CD4-positive, alpha-beta T cell treated with Interferon alpha-2 for 1 hour (primary cell): ENCODE results near the gene PCSK4.

Experiments
- DNase-seq, 2 donors: peaks; one replicate each; pipeline ENCODE4 v3.0.0-alpha.2; 2020 to 2022

PCSK4 gene

DNA sequence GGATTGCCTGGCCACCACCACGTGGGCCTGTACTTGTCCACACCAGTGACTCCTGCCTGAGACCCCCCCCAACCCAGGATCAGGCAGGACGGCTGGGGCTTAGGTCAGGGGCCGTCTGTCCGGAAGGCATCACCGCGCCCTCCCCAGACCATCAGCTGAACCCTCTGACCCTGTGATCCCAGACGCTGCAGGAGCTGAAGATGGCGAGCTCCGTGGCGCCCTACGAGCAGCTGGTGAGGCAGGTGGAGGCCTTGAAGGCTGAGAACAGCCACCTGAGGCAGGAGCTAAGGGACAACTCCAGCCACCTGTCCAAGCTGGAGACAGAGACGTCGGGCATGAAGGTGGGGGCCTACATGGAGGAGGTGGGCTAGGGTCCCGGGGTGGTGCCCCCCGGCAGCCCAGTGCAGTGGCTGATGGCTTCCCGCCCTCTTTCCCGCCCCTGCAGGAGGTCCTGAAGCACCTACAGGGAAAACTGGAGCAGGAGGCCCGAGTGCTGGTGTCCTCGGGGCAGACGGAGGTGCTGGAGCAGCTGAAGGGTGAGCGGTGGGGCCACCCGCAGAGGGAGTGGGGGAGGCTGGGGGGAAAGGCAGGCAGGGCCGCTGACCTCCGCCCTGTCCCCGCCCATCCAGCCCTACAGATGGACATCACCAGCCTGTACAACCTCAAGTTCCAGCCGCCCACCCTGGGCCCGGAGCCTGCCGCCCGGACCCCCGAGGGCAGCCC, 37.2 kb downstream of the PCSK4 start:
- no peak for DNase-seq

DNA sequence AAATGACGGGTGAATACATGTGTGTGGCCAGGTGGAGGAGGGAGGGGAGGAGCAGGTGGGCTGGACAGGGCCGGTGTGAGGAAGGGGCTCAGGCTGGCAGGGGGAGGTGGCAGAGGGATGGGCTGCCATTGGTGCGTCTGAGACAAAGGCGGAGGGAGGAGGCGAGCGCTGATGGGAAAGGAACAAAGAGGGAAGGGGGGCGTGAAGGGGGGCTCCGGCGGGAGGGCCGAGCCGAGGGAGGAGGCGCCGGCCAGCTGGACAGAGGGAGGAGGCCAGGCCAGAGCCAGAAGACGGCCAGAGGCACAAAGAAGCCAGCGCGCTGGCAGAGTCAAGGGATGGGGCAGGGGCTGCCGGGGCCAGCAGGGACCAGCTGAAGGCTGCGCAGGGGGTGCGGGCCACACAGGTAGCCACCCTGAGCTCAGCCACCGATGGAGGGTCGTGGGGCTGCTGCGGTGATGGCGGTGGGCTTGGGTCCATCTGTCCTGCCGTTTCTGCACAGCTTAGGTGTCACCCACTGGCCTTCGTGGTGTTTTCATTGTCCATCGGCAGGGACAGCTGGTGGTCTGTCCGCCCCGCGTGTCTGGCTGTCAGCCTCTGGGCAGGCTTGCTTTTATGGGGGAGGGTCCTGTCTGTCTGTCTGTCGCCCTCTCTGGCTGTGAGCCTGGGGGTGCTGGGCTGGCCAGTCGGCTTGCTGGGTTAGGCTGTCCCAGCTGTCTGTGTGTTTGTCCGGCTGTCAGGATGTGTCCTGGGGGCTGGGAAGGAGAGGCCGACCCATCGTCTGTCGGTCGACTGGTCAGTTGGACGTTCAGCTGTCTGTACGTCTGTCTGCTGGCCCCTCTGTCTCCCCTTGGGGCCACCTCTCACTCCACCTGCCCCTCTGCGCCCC, 38.0 kb downstream of the PCSK4 start:
- DNase-seq: no peak

DNA sequence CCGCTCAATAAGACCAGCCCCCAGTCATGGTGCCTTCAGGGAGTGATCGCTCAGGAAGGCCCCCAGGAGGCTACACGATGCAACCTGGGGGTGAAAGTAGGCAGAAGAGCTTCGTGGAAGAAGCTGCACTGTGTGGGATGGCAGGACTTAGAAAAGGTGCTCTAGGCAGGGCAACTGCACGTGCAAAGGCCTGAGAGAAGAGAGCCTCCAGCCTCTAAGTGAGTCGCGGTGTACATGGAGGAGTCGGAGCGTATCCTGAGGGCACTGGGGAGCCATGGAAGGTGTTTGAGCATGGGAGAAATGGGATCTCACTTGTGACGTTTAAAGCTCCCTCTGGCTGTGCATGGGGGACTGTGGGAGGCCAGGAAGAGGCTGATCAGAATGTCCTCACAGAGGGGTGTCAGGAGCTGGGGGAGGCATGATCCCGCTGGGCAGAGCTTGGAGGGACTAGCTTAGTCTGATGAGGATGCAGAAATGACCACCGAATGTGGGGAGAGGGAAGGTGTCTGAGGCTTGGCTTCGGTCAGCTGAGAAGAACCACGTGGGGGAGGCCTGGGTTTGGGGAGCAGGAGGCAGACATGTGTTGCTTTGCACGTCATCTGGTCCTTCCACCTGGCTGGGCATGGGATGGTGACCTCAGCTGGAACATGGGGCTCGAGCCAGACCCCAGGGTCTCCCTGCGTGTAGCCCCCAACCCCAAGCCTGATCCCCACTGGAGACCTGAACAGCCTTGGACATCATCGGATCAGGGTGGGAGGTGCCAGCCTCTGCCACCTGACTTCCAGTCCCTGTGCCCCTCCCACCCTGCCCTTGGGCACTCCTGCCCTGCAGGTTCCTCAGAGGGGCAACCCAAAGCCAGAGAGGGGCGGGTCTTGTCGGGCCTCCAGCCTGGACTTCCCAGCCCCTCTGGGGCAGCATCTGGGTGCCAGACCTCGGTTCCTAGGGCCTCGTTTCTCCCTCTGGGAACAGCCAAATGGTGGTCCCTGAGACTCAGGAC, 39.1 kb downstream of the PCSK4 start:
- DNase-seq: no peak

DNA sequence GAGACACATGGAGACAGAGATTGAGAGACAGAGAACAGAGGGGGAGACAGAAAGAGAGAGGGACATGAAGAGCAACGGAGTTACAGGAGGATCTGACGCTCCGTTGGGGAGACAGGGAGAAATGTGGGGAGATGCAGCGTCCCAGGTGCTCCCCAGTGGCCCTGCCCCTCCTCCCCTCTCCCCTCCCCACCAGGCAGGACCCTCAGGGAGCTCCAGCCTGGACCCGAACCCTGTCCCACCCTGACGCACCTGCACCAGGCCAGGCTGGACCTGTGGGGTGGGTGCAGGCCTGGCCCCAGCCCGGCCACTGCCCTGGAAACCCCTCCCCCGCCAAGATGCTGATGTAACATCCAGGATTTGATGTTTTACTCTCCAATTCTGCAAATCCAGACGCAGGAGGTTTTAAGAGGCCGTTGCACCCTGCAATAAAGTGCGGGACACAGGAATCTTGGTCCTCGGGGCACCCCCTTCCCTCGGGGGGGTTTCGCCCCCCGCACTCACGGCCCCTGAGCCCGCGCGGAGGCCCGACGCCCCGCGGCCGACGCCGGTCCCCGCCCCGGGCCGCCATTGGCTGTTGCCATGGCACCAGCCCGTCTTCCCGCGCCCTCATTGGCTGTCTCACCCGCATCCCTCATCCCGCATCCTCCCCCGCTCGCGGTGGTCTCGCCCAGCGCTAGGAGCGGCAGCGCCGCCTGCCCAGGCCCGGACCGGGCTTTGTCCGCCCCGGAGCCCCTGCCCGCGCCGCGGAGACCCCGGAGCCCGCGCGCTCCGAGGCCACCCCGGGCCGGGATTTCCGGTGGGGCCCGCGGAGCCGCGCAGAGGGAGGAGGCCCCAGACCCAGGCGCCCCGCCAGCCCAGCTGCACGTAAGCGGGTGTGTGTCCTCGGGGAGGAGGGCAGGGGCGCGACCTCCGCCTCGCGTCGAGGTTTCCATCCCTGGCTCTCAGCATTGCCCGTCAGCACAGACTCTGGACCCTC, 40.4 kb downstream of the PCSK4 start, which contains the start of gene APC2:
APC2 (plus strand) TSS at position 655 of the 976 bp plus-strand sequence. CDS start 2,881 bp downstream, outside the sequence.
- peak in 1 of 2 donors; percentile 41 for DNase-seq

DNA sequence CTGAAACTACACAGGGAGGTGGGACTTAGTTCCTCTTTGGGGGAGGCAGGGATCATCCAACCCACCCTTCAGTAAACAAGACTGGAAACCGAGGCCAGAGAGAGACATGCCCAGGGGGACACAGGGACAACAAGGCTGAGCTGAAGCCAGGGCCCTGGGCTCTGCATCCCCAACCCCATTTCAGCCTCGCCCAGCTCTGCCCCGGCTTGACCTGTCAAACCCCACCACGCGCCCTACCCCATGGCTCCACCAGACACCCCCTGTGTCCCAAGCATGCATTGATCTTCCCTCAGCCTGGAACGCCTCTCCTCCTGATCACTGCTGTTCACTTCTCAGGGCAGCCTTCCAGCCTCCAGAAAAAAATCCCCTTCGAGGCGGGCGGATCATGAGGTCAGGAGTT, 42.2 kb downstream of the PCSK4 start:
- DNase-seq: no peak

DNA sequence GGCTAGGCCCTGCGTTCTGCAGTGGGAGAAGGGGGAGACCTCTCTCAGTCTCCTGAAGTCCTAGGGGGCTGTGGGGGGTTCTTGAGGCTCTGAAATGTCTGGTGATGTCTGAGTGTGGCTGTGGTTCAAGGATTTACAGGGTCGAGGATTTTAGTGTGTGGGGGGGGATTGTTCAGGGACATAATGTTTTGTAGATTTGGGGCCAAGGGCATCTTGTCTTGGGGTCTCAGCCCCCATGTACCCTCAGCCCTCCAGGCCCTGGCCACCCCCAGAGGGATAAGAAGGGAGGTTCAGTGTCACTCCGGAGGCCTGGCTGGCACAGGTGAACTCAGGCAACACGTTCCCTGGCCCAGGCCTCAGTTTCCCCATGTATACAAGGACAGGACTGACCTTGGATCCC, 42.6 kb downstream of the PCSK4 start:
- DNase-seq: no peak

DNA sequence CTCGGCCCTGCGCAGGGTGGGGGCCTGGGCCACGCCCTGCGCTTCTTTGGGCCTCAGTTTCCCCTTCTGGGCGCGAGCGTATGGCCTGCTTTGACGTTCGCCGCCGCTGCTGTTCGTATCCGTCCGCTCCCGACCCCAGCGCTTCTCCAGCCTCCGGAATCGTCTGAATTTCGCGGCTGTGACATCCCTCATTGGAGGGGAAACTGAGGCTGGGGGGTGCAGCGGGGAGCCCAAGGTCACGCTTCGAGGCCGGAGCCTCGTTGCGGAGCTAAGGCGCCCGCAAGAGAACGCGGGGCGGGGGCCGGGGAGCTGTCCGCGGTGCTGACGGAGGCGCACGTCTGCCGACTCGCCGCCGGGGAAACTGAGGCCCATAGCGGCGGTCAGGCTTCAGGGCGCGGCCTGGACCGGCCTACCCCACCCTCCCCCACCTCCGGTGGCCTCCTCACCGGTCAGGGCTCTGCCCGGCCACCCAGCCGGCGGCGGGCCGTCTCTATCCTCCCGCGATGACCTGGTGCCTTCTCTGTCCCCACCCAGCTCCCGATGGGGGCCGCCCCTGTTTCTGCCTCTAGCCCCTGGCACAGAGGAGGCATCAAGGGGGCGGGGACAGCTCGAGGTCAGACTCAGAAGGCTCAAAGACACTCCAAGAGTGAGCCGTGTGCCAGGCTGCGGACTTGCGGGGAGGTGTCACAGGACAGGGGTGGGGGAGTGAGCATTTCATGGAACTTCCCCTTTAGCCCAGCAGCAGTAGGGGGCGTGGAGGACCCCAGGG, 43.3 kb downstream of the PCSK4 start:
- peak in 1 of 2 donors; percentile 30 for DNase-seq

DNA sequence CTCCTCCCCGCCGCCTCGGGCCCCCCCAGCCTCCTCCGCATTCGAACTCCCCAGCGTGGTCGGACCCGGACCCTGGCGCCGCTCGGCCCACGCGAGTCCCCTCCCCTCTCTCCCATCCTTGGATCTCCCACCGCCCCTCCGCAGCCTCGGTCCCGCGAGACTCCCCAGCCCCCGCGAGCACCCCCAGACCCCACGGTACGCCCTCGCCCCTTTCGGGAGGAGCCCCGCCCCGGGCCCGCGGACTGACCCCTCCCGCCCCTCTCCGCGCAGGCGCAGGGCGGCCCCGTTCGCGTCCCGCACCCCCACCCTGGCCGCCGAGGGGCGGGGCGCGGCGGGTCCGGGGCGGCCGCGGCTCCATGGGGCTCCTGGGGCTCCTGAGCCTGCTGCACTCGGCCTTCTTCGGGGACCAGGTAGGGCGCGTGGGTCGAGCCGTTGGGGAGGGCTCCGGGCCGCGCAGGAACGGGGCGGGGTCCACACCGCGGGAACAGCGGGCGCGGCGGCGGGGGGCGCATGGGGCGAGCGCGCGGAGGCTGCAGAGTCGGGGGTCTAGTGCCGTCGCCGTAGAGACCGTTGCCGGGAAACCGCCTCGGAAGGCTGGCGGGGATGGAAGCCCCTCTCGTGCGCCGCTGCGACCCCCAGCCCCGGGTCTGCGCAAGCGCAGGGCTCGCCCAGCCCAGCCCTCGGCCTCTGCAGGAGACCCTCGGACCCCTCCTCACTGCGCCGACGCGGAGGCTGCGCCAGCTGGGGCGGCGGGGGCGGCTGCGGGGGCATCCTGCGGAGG, 44.0 kb downstream of the PCSK4 start:
- DNase-seq: no peak

DNA sequence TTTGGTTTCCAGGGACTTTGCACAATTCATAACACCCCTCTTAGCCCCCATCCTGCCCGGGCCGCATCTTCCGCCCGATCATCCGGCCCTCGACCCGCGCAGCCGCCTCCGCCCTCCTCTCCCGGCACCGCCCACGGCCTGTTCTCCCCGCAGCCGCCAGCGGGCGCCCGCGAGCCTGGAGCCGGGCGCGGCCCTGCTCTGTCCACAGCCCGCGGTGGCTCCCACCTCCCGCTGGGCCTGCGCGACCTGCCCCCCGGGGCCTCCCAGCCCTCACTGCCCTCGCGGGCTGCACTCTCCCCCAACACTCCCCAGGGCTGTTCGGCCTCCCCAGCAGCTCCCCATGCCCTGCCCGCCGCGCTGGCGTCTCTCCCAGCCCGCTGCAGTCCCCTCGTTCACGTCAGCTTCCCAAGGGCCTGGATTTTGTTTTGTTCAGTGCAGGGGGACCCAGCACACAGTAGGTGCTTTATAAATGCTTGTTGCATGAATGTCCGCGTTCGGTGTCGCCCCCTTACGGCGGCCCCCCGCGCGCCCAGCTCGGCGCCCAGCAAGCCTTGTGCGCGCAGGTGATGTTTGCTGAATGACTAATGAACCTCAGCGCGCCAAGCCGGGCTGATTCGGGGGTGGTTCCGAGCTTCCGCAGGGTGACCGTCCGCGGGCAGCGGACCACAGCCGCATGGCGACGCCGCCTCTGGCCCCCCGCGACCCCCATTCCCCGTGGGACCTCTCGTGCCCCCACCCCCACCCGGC, 44.8 kb downstream of the PCSK4 start:
- DNase-seq: peak; percentile 67 to 85

DNA sequence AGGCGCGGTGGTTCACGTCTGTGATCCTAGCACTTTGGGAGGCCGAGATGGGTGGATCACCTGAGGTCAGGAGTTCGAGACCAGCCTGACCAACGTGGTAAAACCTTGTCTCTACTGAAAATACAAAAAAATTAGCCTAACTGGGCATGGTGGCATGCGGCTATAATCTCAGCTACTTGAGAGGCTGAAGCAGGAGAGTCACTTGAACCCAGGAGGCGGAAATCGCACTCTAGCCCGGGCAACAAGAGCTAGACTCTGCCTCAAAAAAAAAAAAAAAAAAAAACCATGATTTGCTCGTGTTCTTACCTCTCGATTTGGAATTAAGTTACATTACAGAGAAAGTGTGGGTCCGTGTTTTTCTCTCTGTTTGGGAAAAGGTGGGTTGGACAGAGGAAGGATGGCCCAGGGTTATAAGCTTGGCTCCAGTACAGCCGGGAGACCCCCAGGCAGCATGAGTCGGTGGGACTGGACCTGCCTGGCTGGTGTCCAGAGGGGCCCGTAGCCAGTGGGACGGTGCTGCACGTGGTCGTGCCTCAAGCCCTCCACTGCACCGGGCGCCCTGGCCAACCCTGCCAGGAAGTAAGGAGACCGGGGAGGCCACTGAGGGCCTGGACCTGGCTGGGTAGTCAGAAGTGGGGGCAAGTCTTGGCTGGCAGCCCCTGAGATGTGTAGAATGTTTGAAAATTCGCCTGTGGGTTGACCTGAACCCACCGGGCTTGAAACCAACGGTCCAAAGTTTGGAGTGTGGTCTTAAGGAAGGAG, 48.3 kb downstream of the PCSK4 start:
- DNase-seq: no peak

DNA sequence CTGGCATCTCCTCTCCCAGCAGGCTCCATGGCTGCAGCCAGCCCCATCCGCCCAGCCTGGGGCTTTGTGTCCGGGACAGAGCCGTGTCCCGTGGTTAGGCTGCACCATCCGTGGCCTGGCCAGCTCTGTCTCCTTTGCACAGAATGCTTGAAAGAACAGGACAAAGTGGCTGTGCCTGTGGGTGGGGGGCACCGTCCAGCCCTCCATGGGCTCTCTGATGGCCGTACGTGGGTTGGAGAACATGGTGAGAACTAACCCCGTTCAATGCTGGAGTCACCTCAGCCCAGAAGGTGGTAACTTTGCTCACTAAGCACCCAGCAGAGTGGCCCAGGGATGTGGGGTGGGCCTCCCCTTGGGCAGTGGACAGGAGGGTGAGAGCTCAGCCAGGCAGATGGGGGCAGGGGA, 49.1 kb downstream of the PCSK4 start:
- no peak for DNase-seq

DNA sequence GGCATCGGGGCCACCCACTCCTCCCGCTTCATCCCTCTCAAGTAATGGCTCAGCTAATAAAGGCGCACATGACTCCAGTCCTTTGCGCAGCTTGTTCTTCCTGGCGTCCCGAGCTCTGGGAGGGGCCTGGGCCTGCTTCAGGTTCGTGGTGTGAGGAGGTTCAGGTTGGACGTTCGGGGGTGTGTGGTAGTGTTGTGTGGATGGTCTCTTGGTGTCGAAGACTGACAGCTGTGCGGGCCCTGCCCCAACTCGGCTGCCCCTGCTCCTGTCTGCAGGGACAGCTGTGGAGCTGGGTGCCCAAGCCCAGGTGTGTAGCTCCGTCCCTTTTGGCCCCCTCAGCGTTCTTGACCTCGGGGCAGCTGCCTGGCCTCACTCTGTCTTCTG, 49.7 kb downstream of the PCSK4 start:
- DNase-seq: no peak

DNA sequence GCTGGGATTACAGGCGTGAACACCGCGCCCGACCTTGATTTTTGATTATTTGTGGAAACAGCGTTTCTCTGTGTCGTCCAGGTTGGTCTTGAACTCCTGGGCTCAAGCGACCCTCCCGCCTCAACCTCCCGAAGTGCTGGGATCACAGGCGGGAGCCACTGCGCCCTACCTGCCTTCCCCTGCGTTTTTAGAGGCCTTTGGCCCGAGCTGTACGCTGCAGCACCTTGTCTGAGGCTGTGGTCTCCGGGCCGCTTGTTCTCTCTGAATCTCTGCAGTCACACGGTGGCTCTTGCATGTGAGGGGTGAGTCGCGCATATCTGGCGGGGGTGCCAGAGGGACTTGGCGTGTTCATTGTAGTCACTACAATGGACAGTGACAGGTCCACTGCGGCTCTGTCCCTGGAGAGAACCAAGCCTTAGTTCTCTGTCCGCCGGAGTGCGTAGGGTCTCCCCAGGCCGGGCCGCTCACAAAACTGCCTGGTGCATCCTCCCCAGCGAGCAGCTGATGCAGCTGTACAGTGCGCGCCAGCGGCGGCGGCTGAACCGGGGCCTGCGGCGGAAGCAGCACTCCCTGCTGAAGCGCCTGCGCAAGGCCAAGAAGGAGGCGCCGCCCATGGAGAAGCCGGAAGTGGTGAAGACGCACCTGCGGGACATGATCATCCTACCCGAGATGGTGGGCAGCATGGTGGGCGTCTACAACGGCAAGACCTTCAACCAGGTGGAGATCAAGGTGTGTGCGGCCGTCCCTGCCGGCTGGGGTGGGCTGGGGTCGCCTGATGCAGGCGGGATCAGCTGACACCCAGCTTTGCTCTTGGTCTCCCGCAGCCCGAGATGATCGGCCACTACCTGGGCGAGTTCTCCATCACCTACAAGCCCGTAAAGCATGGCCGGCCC, 50.4 kb downstream of the PCSK4 start:
- peak in 1 of 2 donors; percentile 45 for DNase-seq

DNA sequence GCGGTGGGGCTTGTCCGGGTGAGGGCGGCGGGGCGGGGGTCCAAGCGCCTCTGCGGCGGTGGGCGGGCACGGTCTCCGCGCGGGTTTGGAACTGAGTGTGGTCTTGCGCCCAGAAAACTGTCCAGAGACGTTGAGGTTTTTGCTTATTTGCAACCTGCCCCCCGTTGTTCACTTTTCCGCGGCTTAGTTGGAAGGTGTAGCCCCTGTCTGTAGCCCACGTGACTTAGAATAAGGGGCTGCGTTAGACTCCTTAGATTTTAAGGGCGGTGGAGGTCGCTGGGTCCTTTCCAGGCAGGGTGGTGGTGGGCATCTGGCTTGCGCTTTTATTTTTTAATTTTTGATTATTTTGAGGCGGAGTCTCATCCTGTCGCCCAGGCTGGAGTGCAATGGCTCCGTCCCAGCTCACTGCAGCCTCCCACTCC, 51.2 kb downstream of the PCSK4 start:
- DNase-seq: peak in 1 of 2 donors; percentile 28

DNA sequence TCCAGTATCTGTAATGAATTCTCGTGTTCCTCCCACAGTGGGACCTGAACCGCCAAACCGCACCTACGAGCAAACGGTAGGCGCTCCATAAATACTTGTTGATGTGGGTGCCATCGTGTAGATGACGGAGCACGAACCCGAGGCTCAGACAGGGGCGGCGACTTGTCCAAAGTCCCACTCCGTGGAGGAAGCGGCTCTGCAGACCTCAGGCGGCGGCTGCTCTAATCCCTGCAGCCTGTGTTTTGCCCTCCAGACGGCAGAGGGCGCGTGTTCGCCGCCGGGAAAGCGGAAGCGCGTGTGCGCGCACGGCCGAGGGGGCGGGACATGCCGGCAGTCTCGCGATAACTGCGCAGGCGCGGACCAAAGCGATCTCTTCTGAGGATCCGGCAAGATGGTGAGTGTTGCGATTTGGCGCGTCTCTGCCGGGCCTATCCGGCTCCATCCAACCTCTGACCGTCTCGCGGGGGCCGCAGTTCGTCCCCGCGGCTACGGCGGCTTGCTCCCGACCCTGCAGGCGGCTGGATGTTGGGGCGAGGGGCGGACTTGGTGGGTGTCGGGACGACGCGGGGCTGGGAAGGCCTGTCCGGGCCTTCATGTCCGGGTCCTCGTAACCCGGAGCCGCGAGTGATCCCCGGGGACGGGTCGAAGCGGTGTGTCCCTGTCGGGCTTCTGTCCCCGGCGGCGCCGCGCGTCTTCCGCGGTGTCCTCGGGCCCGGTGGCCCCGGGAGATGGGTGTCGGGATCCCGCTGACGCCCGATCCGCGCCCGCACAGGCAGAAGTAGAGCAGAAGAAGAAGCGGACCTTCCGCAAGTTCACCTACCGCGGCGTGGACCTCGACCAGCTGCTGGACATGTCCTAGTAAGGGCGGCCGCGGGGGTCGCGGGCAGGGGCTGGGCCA, 51.9 kb downstream of the PCSK4 start, which contains the start of gene RPS15:
RPS15 (plus strand) TSS at position 362 of the 898 bp plus-strand sequence; CDS start at position 392, 30 bp downstream.
- peak; percentile 94 to 97 for DNase-seq

DNA sequence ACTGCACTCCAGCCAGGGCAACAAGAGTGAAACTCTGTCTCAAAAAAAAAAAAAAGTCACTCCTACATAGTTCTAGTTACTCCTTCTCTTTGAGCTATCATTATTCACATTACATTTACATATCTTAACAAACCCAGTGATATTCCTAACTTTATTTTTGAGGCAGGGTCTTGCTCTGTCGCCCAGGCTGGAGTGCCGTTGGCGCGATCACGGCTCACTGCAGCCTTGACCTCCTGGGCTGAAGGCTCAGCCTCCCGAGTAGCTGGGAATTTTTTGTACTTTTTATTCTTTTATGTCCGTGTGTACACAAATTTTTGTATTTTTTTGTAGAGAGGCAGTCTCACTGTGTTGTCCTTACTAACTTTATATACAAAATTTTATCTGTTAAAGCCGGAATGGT, 52.5 kb downstream of the PCSK4 start:
- no peak for DNase-seq
